A673 (cell line): ENCODE measurements around the gene ZNF384. TPM values are rescaled to one million over a fixed set of nuclear protein-coding genes. Genes with fewer than 3 reads are reported as not detected.

ENCODE experiments used
- BruUV-seq: library from RNA; stranded (reverse); fragments of 400-500 nt; replicated peaks from 2 replicates; lab custom pipeline; 2021; lab: Mats Ljungman, UMichigan
- CTCF ChIA-PET: fragments of 300-600 bp; sonication (Branson Sonifier 250); formaldehyde crosslinking; loops from one replicate; lab custom pipeline; 2022; ENCODE audit warnings: antibody characterized with exemption; lab: Charles Lee
- POLR2A ChIA-PET: fragments of 300-600 bp; sonication (Branson Sonifier 250); formaldehyde crosslinking; loops from one replicate; lab custom pipeline; 2022; ENCODE audit warnings: antibody characterized with exemption; ENCODE audit not compliant: low non-redundant PET; lab: Charles Lee
- DNase-seq: peaks from one replicate; pipeline ENCODE4 v3.0.0-alpha.2; 2015; ENCODE audit warnings: low spot score
- H3K27ac ChIP-seq: fragments of 200-600 bp; sonication (generic); 2 replicates; pipeline ENCODE4 v1.5.1; 2016; ENCODE audit warnings: mixed run types, low read depth, mild to moderate bottlenecking, mixed read lengths, antibody characterized with exemption, low read length; ENCODE audit not compliant: poor library complexity, severe bottlenecking
- H3K27me3 ChIP-seq: fragments of 200-600 bp; sonication (generic); replicated peaks from 2 replicates; pipeline ENCODE4 v1.6.1; 2017; ENCODE audit warnings: mixed run types, low read depth, mild to moderate bottlenecking, mixed read lengths, antibody characterized with exemption, low read length; ENCODE audit not compliant: insufficient read depth, poor library complexity
- H3K36me3 ChIP-seq: fragments of 200-600 bp; sonication (generic); 2 replicates; pipeline ENCODE4 v1.6.1; 2016; ENCODE audit warnings: mixed run types, mild to moderate bottlenecking, mixed read lengths, antibody characterized with exemption, low read length; ENCODE audit not compliant: insufficient read depth, poor library complexity, severe bottlenecking
- H3K4me1 ChIP-seq: fragments of 200-600 bp; sonication (generic); 2 replicates; pipeline ENCODE4 v1.6.1; 2017; ENCODE audit warnings: mixed run types, mild to moderate bottlenecking, mixed read lengths, antibody characterized with exemption, low read length; ENCODE audit not compliant: insufficient read depth, poor library complexity, severe bottlenecking
- H3K4me3 ChIP-seq: fragments of 200-600 bp; sonication (generic); 2 replicates; pipeline ENCODE4 v1.5.1; 2016; ENCODE audit warnings: low read depth, mixed run types, mild to moderate bottlenecking, mixed read lengths, low read length; ENCODE audit not compliant: poor library complexity, severe bottlenecking
- H3K9me3 ChIP-seq: fragments of 200-600 bp; sonication (generic); 2 replicates; pipeline ENCODE4 v1.6.1; 2016; ENCODE audit warnings: mixed run types, low read depth, mild to moderate bottlenecking, mixed read lengths, antibody characterized with exemption, low read length; ENCODE audit not compliant: poor library complexity, severe bottlenecking
- EZH2 ChIP-seq: fragments of 200-600 bp; sonication (generic); IDR thresholded peaks from 2 replicates; pipeline ENCODE4 v1.6.1; 2017; ENCODE audit warnings: borderline replicate concordance, low read depth, mild to moderate bottlenecking, mixed read lengths, antibody characterized with exemption, low read length; ENCODE audit not compliant: poor library complexity, severe bottlenecking
- intact Hi-C: fragments of 100-400 bp; cut with micrococcal nuclease; formaldehyde crosslinking; loops from one replicate; pipeline ENCODE4 v1.10.0; 2022; ENCODE audit not compliant: unreplicated experiment
- total RNA-seq: library from RNA; stranded (reverse); gene quantifications from 2 replicates; pipeline ENCODE4 v1.2.3, GENCODE V29; 2021
- TF ChIP-seq, protein P1 (sequence below): fragments of 300-800, 200-600 bp; sonication (generic); conservative IDR thresholded peaks from 2 replicates; pipeline ENCODE4 v1.5.1; 2017; ENCODE audit warnings: low read depth, mild to moderate bottlenecking, antibody characterized with exemption, low read length, moderate library complexity, mixed read lengths

ZNF384 gene
- total RNA-seq, 1 experiment from 2014 or later: 92.5 TPM

GRCh38 chr12:6729186-6729585, 40.0 kb upstream of the ZNF384 start:
- BruUV-seq: no TSS peak
- Histone ChIP-seq H3K9me3 (no peaks in the 10 kb centered on the region), H3K4me1 (peaks cover 5% of the 10 kb centered on the region), H3K36me3 (peaks cover 32% of the 10 kb centered on the region), H3K27me3 (no peaks in the 10 kb centered on the region), H3K27ac (no peak overlapping the region), H3K4me3 (no peak overlapping the region)
- intact Hi-C loops: no loop called here
- ChIA-PET CTCF (no interaction called here), POLR2A (no interaction called here)
- DNase-seq: no peak
- TF ChIP-seq EZH2: no peak
- TF ChIP-seq, protein P1, sequence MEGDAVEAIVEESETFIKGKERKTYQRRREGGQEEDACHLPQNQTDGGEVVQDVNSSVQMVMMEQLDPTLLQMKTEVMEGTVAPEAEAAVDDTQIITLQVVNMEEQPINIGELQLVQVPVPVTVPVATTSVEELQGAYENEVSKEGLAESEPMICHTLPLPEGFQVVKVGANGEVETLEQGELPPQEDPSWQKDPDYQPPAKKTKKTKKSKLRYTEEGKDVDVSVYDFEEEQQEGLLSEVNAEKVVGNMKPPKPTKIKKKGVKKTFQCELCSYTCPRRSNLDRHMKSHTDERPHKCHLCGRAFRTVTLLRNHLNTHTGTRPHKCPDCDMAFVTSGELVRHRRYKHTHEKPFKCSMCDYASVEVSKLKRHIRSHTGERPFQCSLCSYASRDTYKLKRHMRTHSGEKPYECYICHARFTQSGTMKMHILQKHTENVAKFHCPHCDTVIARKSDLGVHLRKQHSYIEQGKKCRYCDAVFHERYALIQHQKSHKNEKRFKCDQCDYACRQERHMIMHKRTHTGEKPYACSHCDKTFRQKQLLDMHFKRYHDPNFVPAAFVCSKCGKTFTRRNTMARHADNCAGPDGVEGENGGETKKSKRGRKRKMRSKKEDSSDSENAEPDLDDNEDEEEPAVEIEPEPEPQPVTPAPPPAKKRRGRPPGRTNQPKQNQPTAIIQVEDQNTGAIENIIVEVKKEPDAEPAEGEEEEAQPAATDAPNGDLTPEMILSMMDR: no peak

GRCh38 chr12:6725350-6725749, 36.2 kb upstream of the ZNF384 start:
- Histone ChIP-seq H3K27me3 (no peaks in the 10 kb centered on the region), H3K27ac (no peak overlapping the region), H3K4me3 (peak overlapping the region; percentile 56), H3K4me1 (peaks cover 10% of the 10 kb centered on the region), H3K36me3 (peaks cover 19% of the 10 kb centered on the region), H3K9me3 (no peaks in the 10 kb centered on the region)
- no TSS peak for BruUV-seq
- DNase-seq: no peak
- POLR2A ChIA-PET: no interaction called here
- CTCF ChIA-PET: no interaction called here
- intact Hi-C loops: no loop called here
- TF ChIP-seq EZH2: no peak
- TF ChIP-seq, protein P1: no peak

DNA sequence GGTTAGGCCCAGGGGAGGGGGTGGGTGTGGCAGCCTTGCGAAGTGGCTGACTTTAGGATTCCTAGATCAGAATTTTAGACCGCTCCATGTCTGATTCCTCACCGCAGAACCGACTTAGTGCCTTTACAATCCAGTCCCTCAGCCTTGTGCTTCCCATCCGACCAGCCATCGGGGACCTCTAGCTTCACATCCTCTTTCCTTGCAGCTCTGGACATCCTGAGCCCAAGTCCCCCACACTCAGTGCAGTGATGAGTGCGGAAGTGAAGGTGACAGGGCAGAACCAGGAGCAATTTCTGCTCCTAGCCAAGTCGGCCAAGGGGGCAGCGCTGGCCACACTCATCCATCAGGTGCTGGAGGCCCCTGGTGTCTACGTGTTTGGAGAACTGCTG, 35.2 kb upstream of the ZNF384 start:
- CTCF ChIA-PET: interaction anchor here (0.6 to 0.9 kb wide), 3 partner anchors 14 to 154 kb away, joined by 3 read pairs; no protein-coding TSS in a partner anchor
- BruUV-seq: TSS peak; percentile 75
- H3K36me3 ChIP-seq: peaks cover 12% of the 10 kb centered on the region
- H3K27me3 ChIP-seq: no peaks in the 10 kb centered on the region
- H3K27ac ChIP-seq: peak overlapping the region; percentile 87
- POLR2A ChIA-PET: interaction anchor here (0.7 to 1.2 kb wide), 4 partner anchors 8 to 190 kb away, joined by 3 to 20 read pairs (median 4); partner anchors contain the start of genes GAPDH, PTMS and ZNF384
- DNase-seq: no peak
- peaks cover 10% of the 10 kb centered on the region for H3K4me1 ChIP-seq
- no peaks in the 10 kb centered on the region for H3K9me3 ChIP-seq
- intact Hi-C loops: loop anchor here (1.0 kb wide), 1 partner anchor 40 kb away; no protein-coding TSS in a partner anchor
- peak overlapping the region; percentile 56 for H3K4me3 ChIP-seq
- TF ChIP-seq, protein P1: no peak
- no peak for TF ChIP-seq EZH2
